Tracheal epithelial cell (primary cell): ENCODE data around the gene SEC63. TPM values are rescaled to one million over a fixed set of nuclear protein-coding genes. Genes with fewer than 3 reads are reported as not detected.

Source experiments
- total RNA-seq: library from RNA; depleted of rRNA; stranded (reverse); fragments of >200 nt; gene quantifications from 2 replicates; pipeline ENCODE4 v1.2.1, GENCODE V29; 2014

Gene SEC63, protein sequence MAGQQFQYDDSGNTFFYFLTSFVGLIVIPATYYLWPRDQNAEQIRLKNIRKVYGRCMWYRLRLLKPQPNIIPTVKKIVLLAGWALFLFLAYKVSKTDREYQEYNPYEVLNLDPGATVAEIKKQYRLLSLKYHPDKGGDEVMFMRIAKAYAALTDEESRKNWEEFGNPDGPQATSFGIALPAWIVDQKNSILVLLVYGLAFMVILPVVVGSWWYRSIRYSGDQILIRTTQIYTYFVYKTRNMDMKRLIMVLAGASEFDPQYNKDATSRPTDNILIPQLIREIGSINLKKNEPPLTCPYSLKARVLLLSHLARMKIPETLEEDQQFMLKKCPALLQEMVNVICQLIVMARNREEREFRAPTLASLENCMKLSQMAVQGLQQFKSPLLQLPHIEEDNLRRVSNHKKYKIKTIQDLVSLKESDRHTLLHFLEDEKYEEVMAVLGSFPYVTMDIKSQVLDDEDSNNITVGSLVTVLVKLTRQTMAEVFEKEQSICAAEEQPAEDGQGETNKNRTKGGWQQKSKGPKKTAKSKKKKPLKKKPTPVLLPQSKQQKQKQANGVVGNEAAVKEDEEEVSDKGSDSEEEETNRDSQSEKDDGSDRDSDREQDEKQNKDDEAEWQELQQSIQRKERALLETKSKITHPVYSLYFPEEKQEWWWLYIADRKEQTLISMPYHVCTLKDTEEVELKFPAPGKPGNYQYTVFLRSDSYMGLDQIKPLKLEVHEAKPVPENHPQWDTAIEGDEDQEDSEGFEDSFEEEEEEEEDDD
- 10.6 and 13.4 TPM in 2 replicates for total RNA-seq

DNA sequence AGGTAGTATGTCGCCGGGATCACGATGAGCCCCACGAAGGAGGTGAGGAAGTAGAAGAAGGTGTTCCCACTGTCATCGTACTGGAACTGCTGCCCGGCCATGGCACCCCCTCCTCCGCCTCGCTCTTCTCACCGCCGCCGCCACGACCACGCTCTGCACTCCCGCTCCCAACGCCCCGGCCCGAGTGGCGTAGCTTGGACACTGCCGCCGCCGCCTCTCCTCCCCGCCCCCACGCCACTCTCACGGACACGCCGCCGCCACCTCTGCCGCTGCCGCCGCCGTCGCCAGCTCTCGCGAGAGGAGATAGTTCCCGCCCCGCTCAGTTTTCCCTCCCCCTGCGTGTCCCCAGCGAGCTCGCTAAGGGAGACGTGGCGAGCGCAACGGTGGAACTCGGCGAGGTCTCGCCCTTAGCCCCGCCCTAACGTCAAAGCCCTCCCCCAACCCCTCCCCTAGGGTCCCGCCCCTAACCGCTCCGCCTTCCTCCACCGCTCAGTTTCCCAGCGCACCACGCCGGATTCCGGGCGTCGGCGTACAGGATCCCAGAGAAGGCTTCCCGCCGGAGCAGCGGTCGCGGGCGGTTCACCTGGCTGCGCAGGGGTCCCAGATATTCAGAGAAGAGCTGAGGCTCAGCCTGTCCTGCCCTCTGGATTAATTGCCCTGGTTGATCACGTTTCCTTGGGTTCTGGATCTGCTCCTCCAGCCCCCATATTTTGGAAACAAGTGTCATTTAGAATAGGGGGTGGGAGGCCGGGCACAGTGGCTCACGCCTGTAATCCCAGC is at the start of gene SEC63:
Gene SEC63 (minus strand): TSS at position 300 of the 780 bp plus-strand sequence. CDS start 199 bp downstream, at position 101.

Other genes starting within 250 kb of the SEC63 start
- gene SCML4, start 133.9 kb downstream of the SEC63 start, total RNA-seq, result not detected in 2 replicates
- 49.7 and 81.7 TPM in 2 replicates for gene OSTM1, start 116.5 kb upstream of the SEC63 start, total RNA-seq
- gene NR2E1, start 207.8 kb upstream of the SEC63 start, total RNA-seq, result not detected in 2 replicates